GM19455 (cell line): Measurements from ENCODE around the gene PDZD2.

ENCODE experiments used
- ATAC-seq: cut with Tn5 transposase; IDR thresholded peaks from one replicate; pipeline ENCODE4 v1.9.1; 2021; ENCODE audit not compliant: unreplicated experiment

PDZD2 gene

GRCh38 chr5:31860726-31861433, 221.9 kb downstream of the PDZD2 start:
- no peak for ATAC-seq

- ATAC-seq = no peak
Measured at GRCh38 chr5:31861601-31862000, 222.7 kb downstream of the PDZD2 start.

GRCh38 chr5:31863991-31864411, 225.1 kb downstream of the PDZD2 start:
- no peak for ATAC-seq

GRCh38 chr5:31866166-31866565, 227.2 kb downstream of the PDZD2 start:
- no peak for ATAC-seq

- ATAC-seq = no peak
Measured at GRCh38 chr5:31867219-31867618, 228.3 kb downstream of the PDZD2 start.

- ATAC-seq = no peak
Measured at GRCh38 chr5:31880449-31880848, 241.5 kb downstream of the PDZD2 start.

GRCh38 chr5:31884896-31885295, 246.0 kb downstream of the PDZD2 start:
- no peak for ATAC-seq

- no peak for ATAC-seq
Measured at GRCh38 chr5:31886206-31886605, 247.3 kb downstream of the PDZD2 start.

GRCh38 chr5:31887556-31887955, 248.6 kb downstream of the PDZD2 start:
- no peak for ATAC-seq

- ATAC-seq = no peak
Measured at GRCh38 chr5:31888564-31888963, 249.6 kb downstream of the PDZD2 start.

- ATAC-seq = no peak
Measured at GRCh38 chr5:31889001-31889561, 250.2 kb downstream of the PDZD2 start.

GRCh38 chr5:31890046-31890445, 251.1 kb downstream of the PDZD2 start:
- ATAC-seq = no peak

- no peak for ATAC-seq
Measured at GRCh38 chr5:31894141-31894540, 255.2 kb downstream of the PDZD2 start.

GRCh38 chr5:31895199-31895820, 256.4 kb downstream of the PDZD2 start:
- ATAC-seq = no peak

GRCh38 chr5:31898036-31898632, 259.2 kb downstream of the PDZD2 start:
- no peak for ATAC-seq

GRCh38 chr5:31900296-31900865, 261.4 kb downstream of the PDZD2 start:
- no peak for ATAC-seq

GRCh38 chr5:31901807-31902530, 263.0 kb downstream of the PDZD2 start:
- no peak for ATAC-seq

GRCh38 chr5:31908396-31908795, 269.5 kb downstream of the PDZD2 start:
- no peak for ATAC-seq

- ATAC-seq = no peak
Measured at GRCh38 chr5:31909073-31909472, 270.1 kb downstream of the PDZD2 start.

- no peak for ATAC-seq
Measured at GRCh38 chr5:31911291-31912265, 272.6 kb downstream of the PDZD2 start.
